ENCODE results near the gene MSL2.
"Not testable (repeated sequence)": the region's sequence is repeated elsewhere in the genome, so short reads cannot be mapped to it uniquely, and the experiment has no call there.

Gene MSL2

GRCh38 chr3:136142592-136142991 is 53.5 kb downstream of the MSL2 start:
- no peak for DNase-seq (ENCODE audit: low read depth in 2 of 2)

- no peak for DNase-seq (ENCODE audit: low read depth in 2 of 2)
Observed at GRCh38 chr3:136141891-136142290, 54.2 kb downstream of the MSL2 start.

GRCh38 chr3:136141291-136141785 is 54.8 kb downstream of the MSL2 start:
- no peak for DNase-seq (ENCODE audit: low read depth in 2 of 2)

GRCh38 chr3:136136454-136136853 is 59.7 kb downstream of the MSL2 start:
- DNase-seq (ENCODE audit: low read depth in 2 of 2), result no peak

GRCh38 chr3:136135039-136135802 is 60.9 kb downstream of the MSL2 start:
- DNase-seq (ENCODE audit: low read depth in 2 of 2), result no peak

GRCh38 chr3:136134091-136134490 is 62.0 kb downstream of the MSL2 start:
- DNase-seq (ENCODE audit: low read depth in 2 of 2), result no peak

GRCh38 chr3:136131647-136132046 is 64.5 kb downstream of the MSL2 start:
- not testable (repeated sequence) for DNase-seq (ENCODE audit: low read depth in 2 of 2)

- DNase-seq (ENCODE audit: low read depth in 2 of 2), result no peak
Observed at GRCh38 chr3:136122006-136122405, 74.1 kb downstream of the MSL2 start.

- no peak for DNase-seq (ENCODE audit: low read depth in 2 of 2)
Observed at GRCh38 chr3:136120373-136121348, 75.5 kb downstream of the MSL2 start.

- DNase-seq (ENCODE audit: low read depth in 2 of 2), result not testable (repeated sequence)
Observed at GRCh38 chr3:136119783-136120182, 76.4 kb downstream of the MSL2 start.

- DNase-seq (ENCODE audit: low read depth in 2 of 2), result not testable (repeated sequence)
Observed at GRCh38 chr3:136119332-136119731, 76.8 kb downstream of the MSL2 start.

GRCh38 chr3:136114421-136114820 is 81.7 kb downstream of the MSL2 start:
- DNase-seq (ENCODE audit: low read depth in 2 of 2), result no peak

GRCh38 chr3:136110481-136110880 is 85.7 kb downstream of the MSL2 start:
- DNase-seq (ENCODE audit: low read depth in 2 of 2), result no peak

- DNase-seq (ENCODE audit: low read depth in 2 of 2), result no peak
Observed at GRCh38 chr3:136109499-136109898, 86.6 kb downstream of the MSL2 start.

- DNase-seq (ENCODE audit: low read depth in 2 of 2), result no peak
Observed at GRCh38 chr3:136106101-136106500, 90.0 kb downstream of the MSL2 start.

GRCh38 chr3:136105044-136105443 is 91.1 kb downstream of the MSL2 start:
- no peak for DNase-seq (ENCODE audit: low read depth in 2 of 2)
